NT2/D1 (cell line): ENCODE results near the gene PLCB4.

ENCODE experiments used
- YY1 ChIP-seq: IDR thresholded peaks from 2 replicates; pipeline ENCODE4 v1.6.1; 2011; ENCODE audit not compliant: insufficient read length, insufficient read depth
- ZNF274 ChIP-seq: IDR thresholded peaks from 2 replicates; pipeline ENCODE4 v1.6.1; 2011; ENCODE audit warnings: mild to moderate bottlenecking, low read depth, low read length

DNA sequence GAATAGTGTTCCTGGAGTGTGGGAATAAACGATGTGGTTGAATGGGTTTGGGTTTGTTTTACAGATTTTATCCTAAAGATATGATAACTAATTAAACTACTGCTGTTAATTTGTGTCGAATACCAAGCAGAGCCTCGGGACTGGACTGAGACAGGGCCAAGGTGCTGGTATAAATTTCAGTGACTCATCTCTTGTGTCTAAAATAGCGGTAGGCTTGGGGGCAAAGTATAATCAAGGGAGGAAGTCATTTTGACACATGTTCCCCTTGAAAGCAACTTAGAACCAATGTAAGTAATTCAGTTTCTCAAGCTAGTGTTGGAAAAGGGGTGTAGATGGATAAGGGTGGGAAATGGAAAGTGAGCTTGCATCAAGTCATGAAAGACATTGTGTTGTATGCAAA is 108.4 kb downstream of the PLCB4 start:
- TF ChIP-seq ZNF274: no peak
- TF ChIP-seq YY1: no peak
